OCI-LY1 (cell line): ENCODE data around the gene CACNA1H.

ENCODE experiments used
- H2AFZ ChIP-seq: fragments of 200-600 bp; sonication (generic), shearing (Covaris generic); 2 replicates; pipeline ENCODE4 v1.6.0; 2014; ENCODE audit warnings: antibody characterized with exemption, mild to moderate bottlenecking, low read length
- H3F3A ChIP-seq: fragments of 200-600 bp; sonication (generic), shearing (Covaris generic); 2 replicates; pipeline ENCODE4 v1.6.0; 2014; ENCODE audit warnings: mild to moderate bottlenecking, antibody characterized with exemption, low read length, moderate library complexity; ENCODE audit not compliant: insufficient read depth
- H3K27ac ChIP-seq: fragments of 200-600 bp; sonication (generic); 2 replicates; pipeline ENCODE4 v1.5.1; 2014; ENCODE audit warnings: low read length, mixed run types, mild to moderate bottlenecking, low read depth; ENCODE audit not compliant: poor library complexity, severe bottlenecking
- H3K27me3 ChIP-seq: fragments of 200-600 bp; sonication (generic); 2 replicates; pipeline ENCODE4 v1.6.0; 2014; ENCODE audit warnings: antibody characterized with exemption, mild to moderate bottlenecking, low read length, moderate library complexity; ENCODE audit not compliant: insufficient read depth
- H3K36me3 ChIP-seq: fragments of 200-600 bp; sonication (generic); 2 replicates; pipeline ENCODE4 v1.6.1; 2014; ENCODE audit warnings: mild to moderate bottlenecking, antibody characterized with exemption, low read length, moderate library complexity, mixed read lengths; ENCODE audit not compliant: insufficient read depth
- H3K4me1 ChIP-seq: fragments of 200-600 bp; sonication (generic); 2 replicates; pipeline ENCODE4 v1.5.1; 2014; ENCODE audit warnings: mild to moderate bottlenecking, low read length, moderate library complexity; ENCODE audit not compliant: insufficient read depth, severe bottlenecking
- H3K4me2 ChIP-seq: fragments of 200-600 bp; sonication (generic), shearing (Covaris generic); 2 replicates; pipeline ENCODE4 v1.6.1; 2014; ENCODE audit warnings: low read length
- H3K4me3 ChIP-seq: fragments of 200-600 bp; sonication (generic); 2 replicates; pipeline ENCODE4 v1.5.1; 2014; ENCODE audit warnings: low read length, low read depth, mild to moderate bottlenecking, mixed read lengths; ENCODE audit not compliant: poor library complexity, severe bottlenecking
- H3K79me2 ChIP-seq: fragments of 200-600 bp; shearing (Covaris generic); 2 replicates; pipeline ENCODE4 v1.6.1; 2016; ENCODE audit warnings: mixed run types, low read length, mixed read lengths; ENCODE audit not compliant: insufficient read depth
- H3K9ac ChIP-seq: fragments of 200-600 bp; sonication (generic), shearing (Covaris generic); 2 replicates; pipeline ENCODE4 v1.6.1; 2014; ENCODE audit warnings: mild to moderate bottlenecking, low read length, mixed read lengths
- H3K9me2 ChIP-seq: fragments of 200-600 bp; sonication (generic), shearing (Covaris generic); 2 replicates; pipeline ENCODE4 v1.6.1; 2014; ENCODE audit warnings: low read depth, mild to moderate bottlenecking, low read length, mixed read lengths
- H3K9me3 ChIP-seq: fragments of 200-600 bp; shearing (Covaris generic); 2 replicates; pipeline ENCODE4 v1.6.1; 2014; ENCODE audit warnings: low read length, mixed read lengths
- H4K20me1 ChIP-seq: fragments of 200-600 bp; sonication (generic), shearing (Covaris generic); 2 replicates; pipeline ENCODE4 v1.6.0; 2016; ENCODE audit warnings: mild to moderate bottlenecking, low read length; ENCODE audit not compliant: insufficient read depth
- CTCF ChIP-seq: fragments of 200-600 bp; sonication (generic), shearing (Covaris generic); IDR thresholded peaks from 2 replicates; pipeline ENCODE4 v1.5.1; 2017; ENCODE audit warnings: mild to moderate bottlenecking, antibody characterized with exemption, low read length, moderate library complexity, mixed read lengths
- EZH2 ChIP-seq: fragments of 200-600 bp; sonication (generic), shearing (Covaris generic); IDR thresholded peaks from 2 replicates; pipeline ENCODE4 v1.8.0; 2017; ENCODE audit warnings: borderline replicate concordance, mixed run types, mild to moderate bottlenecking, antibody characterized with exemption, low read length, moderate library complexity, mixed read lengths

Gene CACNA1H

GRCh38 chr16:1119766-1120576, 32.9 kb upstream of the CACNA1H start:
- Histone ChIP-seq H3K4me3 (no peak overlapping the region), H3K9me3 (no peaks in the 10 kb centered on the region), H3K36me3 (no peaks in the 10 kb centered on the region), H3K4me2 (no peak overlapping the region), H2AFZ (no peak overlapping the region), H3K27me3 (no peaks in the 10 kb centered on the region), H3K9ac (no peak overlapping the region), H4K20me1 (no peaks in the 10 kb centered on the region), H3K4me1 (no peaks in the 10 kb centered on the region), H3K79me2 (no peaks in the 10 kb centered on the region), H3K9me2 (no peaks in the 10 kb centered on the region), H3F3A (no peaks in the 10 kb centered on the region), H3K27ac (no peak overlapping the region)
- TF ChIP-seq CTCF (no peak), EZH2 (no peak)

GRCh38 chr16:1120577-1120941, 32.3 kb upstream of the CACNA1H start:
- no peaks in the 10 kb centered on the region for H3F3A ChIP-seq
- TF ChIP-seq CTCF (no peak), EZH2 (no peak)
- no peaks in the 10 kb centered on the region for H3K9me2 ChIP-seq
- H3K9me3 ChIP-seq = no peaks in the 10 kb centered on the region
- no peaks in the 10 kb centered on the region for H3K27me3 ChIP-seq
- H3K79me2 ChIP-seq = no peaks in the 10 kb centered on the region
- H3K36me3 ChIP-seq = no peaks in the 10 kb centered on the region
- H4K20me1 ChIP-seq = no peaks in the 10 kb centered on the region
- no peak overlapping the region for H3K4me3 ChIP-seq
- no peak overlapping the region for H3K4me2 ChIP-seq
- no peak overlapping the region for H3K9ac ChIP-seq
- no peak overlapping the region for H2AFZ ChIP-seq
- H3K27ac ChIP-seq = no peak overlapping the region
- no peaks in the 10 kb centered on the region for H3K4me1 ChIP-seq

- Histone ChIP-seq H3K36me3 (no peaks in the 10 kb centered on the region), H3K4me1 (no peaks in the 10 kb centered on the region), H3K79me2 (no peaks in the 10 kb centered on the region), H4K20me1 (no peaks in the 10 kb centered on the region), H2AFZ (no peak overlapping the region), H3K4me2 (no peak overlapping the region), H3K9ac (no peak overlapping the region), H3K9me3 (no peaks in the 10 kb centered on the region), H3K27ac (no peak overlapping the region), H3F3A (no peaks in the 10 kb centered on the region), H3K4me3 (no peak overlapping the region), H3K9me2 (no peaks in the 10 kb centered on the region), H3K27me3 (no peaks in the 10 kb centered on the region)
- no peak for TF ChIP-seq EZH2
- TF ChIP-seq CTCF = no peak
Observed at GRCh38 chr16:1121009-1121408, 31.9 kb upstream of the CACNA1H start.
